Naive thymus-derived CD4-positive, alpha-beta T cell (primary cell): ENCODE data around the gene GASK1B. TPM values are rescaled to one million over a fixed set of nuclear protein-coding genes. Genes with fewer than 3 reads are reported as not detected.

Experiments
- ATAC-seq: fragments of 150-1000 bp; cut with Tn5 transposase; 2 replicates; pipeline ENCODE4 v1.10.0; 2021; ENCODE audit warnings: mild to moderate bottlenecking, moderate library complexity
- CTCF ChIA-PET: fragments of 350-600 bp; sonication (Branson Sonifier 250); formaldehyde crosslinking; loops from one replicate; lab custom pipeline; 2021; ENCODE audit warnings: antibody characterized with exemption; lab: Charles Lee
- POLR2A ChIA-PET: fragments of 350-600 bp; sonication (Branson Sonifier 250); formaldehyde crosslinking; loops from one replicate; lab custom pipeline; 2021; ENCODE audit warnings: antibody characterized with exemption, inconsistent platforms; lab: Charles Lee
- DNase-seq, 9 donors: peaks; one replicate each; pipeline versions ENCODE4 v3.0.0 to v3.0.0-alpha.2; 2020 to 2022; ENCODE audit warnings: mixed read lengths in 1 of 9
- H3K27ac ChIP-seq: one replicate; pipeline ENCODE4 v1.7.0; 2013; ENCODE audit warnings: mild to moderate bottlenecking, low read depth, low read length, moderate library complexity
- H3K27me3 ChIP-seq, 2 donors: one replicate each; pipeline ENCODE4 v1.7.0; 2013; ENCODE audit warnings: low read length in 2 of 2, mild to moderate bottlenecking in 2 of 2, moderate library complexity in 2 of 2; ENCODE audit not compliant: control insufficient read depth in 2 of 2, insufficient read depth in 2 of 2
- H3K36me3 ChIP-seq, 3 experiments: 1 replicate in 2 of 3; 2 replicates in 1 of 3; pipeline ENCODE4 v1.7.0; 2013; ENCODE audit warnings: low read length in 3 of 3, mild to moderate bottlenecking in 3 of 3, moderate library complexity in 1 of 3; ENCODE audit not compliant: insufficient read depth in 3 of 3, control insufficient read depth in 2 of 3
- H3K4me1 ChIP-seq, 2 donors: one replicate each; pipeline ENCODE4 v1.7.0; 2013; ENCODE audit warnings: low read length in 2 of 2, mild to moderate bottlenecking in 2 of 2, moderate library complexity in 1 of 2; ENCODE audit not compliant: control insufficient read depth in 2 of 2, insufficient read depth in 2 of 2
- H3K4me3 ChIP-seq: 2 replicates; pipeline ENCODE4 v1.7.0; 2013; ENCODE audit warnings: mild to moderate bottlenecking, low read length
- H3K9me3 ChIP-seq, 3 experiments: 1 replicate in 2 of 3; 2 replicates in 1 of 3; pipeline ENCODE4 v1.7.0; 2013; ENCODE audit warnings: low read length in 3 of 3; ENCODE audit not compliant: control insufficient read depth in 2 of 3
- H3K27ac Mint-ChIP-seq, 9 donors: one replicate each; pipeline ENCODE4 v1.8.0; 2020 to 2022; ENCODE audit warnings: mixed read lengths in 9 of 9, mild to moderate bottlenecking in 8 of 9, moderate library complexity in 5 of 9, inconsistent platforms in 2 of 9
- H3K27me3 Mint-ChIP-seq, 5 donors: one replicate each; pipeline ENCODE4 v1.8.0; 2021 to 2022; ENCODE audit warnings: mixed read lengths in 5 of 5, mild to moderate bottlenecking in 1 of 5
- H3K36me3 Mint-ChIP-seq, 5 donors: one replicate each; pipeline ENCODE4 v1.8.0; 2020 to 2022; ENCODE audit warnings: mixed read lengths in 5 of 5, mild to moderate bottlenecking in 3 of 5, inconsistent platforms in 1 of 5
- H3K4me1 Mint-ChIP-seq, 7 donors: one replicate each; pipeline ENCODE4 v1.8.0; 2020 to 2022; ENCODE audit warnings: mixed read lengths in 7 of 7, mild to moderate bottlenecking in 3 of 7, inconsistent platforms in 1 of 7
- H3K4me3 Mint-ChIP-seq, 10 donors: one replicate each; pipeline ENCODE4 v1.8.0; 2020 to 2022; ENCODE audit warnings: mild to moderate bottlenecking in 10 of 10, mixed read lengths in 10 of 10, moderate library complexity in 6 of 10, inconsistent platforms in 2 of 10
- H3K9me3 Mint-ChIP-seq, 11 donors: one replicate each; pipeline ENCODE4 v1.8.0; 2020 to 2022; ENCODE audit warnings: mixed read lengths in 11 of 11, mild to moderate bottlenecking in 4 of 11, inconsistent platforms in 1 of 11, moderate library complexity in 1 of 11
- intact Hi-C, 2 donors: fragments of 100-400 bp; cut with micrococcal nuclease; formaldehyde crosslinking; loops; one replicate each; pipeline ENCODE4 v1.15.1; 2023
- polyA plus RNA-seq, 2 donors: library from polyadenylated mRNA; unstranded; fragments of 300-500 nt; fragmentation: Illumina TruSeq; gene quantifications; one replicate each; pipeline ENCODE4 v1.2.3, GENCODE V29; 2021
- total RNA-seq, 6 experiments: library from RNA in 5 of 6; stranded (reverse) in 5 of 6; gene quantifications; 1 replicate in 5 of 6; 2 replicates in 1 of 6; pipeline ENCODE4 v1.2.3 and lab custom pipeline; 2021 to 2026

Gene GASK1B
- total and polyA plus RNA-seq, 7 experiments from 2014 or later = 0.06 to 28.2 (median 1.1) TPM; not detected in 1

DNA sequence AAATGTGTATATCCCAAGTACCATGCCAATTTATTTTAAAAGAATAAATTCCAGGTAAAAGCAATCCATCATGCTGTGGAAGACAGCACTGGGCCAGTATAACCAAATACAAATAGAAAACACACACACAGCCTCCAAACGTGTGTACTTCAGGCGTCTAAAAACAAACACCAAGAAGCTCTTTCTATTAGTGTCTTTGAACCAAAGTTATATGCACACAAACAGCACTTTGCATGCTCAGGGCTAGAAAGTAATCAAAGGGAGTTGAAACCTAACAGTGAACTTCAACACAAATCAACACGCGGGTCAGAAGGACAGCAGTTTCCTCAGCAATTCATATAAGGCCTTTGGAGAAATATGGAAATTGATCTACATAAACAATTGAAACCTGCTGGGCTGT is 15.4 kb downstream of the GASK1B start:
- Histone ChIP-seq H3K27me3 (no peaks in the 10 kb centered on the region), H3K4me3 (no peak overlapping the region), H3K9me3 (no peaks in the 10 kb centered on the region), H3K27ac (no peak overlapping the region), H3K4me1 (no peaks in the 10 kb centered on the region), H3K36me3 (no peaks in the 10 kb centered on the region)
- ChIA-PET CTCF (no interaction called here), POLR2A (no interaction called here)
- H3K4me1 Mint-ChIP-seq = peaks cover 0 to 1% (median 0%) of the 10 kb centered on the region in 7 donors
- no peak for DNase-seq
- no peaks in the 10 kb centered on the region for H3K36me3 Mint-ChIP-seq
- H3K27ac Mint-ChIP-seq = no peak overlapping the region
- intact Hi-C loops = no loop called here
- peaks cover 0 to 13% (median 7%) of the 10 kb centered on the region in 5 donors for H3K27me3 Mint-ChIP-seq
- H3K9me3 Mint-ChIP-seq = peaks cover 0 to 5% (median 1%) of the 10 kb centered on the region in 11 donors
- no peak overlapping the region for H3K4me3 Mint-ChIP-seq
- ATAC-seq = no peak

DNA sequence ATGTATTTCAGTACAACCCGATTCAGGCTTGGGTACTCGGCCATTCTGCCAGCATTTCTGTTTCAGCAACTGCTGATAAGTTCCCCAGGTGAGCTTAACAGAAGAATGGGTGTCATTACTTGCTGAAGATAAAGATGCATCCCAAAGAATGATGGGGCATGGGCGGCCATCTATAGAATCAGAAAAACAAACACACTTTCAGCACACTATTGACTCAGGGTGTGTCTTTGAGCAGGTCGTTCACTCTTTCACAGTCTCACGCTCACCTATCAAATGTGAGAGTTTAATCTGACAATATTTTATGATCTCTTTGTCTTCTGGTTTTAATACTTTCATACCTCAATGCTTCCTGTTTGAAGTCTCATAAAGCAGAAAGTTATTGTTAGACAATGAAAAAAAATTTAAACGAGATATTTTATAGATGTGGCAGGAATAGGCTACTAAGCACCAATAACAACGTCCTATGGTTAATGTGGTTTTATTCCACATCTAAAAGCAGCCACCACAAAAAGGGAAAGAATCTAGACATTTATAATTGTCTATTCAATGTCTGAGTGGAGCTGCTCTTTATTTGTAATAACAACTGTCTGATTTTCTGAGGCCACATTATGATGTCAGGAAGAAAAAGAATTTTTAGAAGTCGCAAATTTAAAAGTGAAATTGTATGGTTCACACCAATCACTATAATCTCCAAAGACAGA is 17.0 kb downstream of the GASK1B start:
- Histone ChIP-seq H3K9me3 (no peaks in the 10 kb centered on the region), H3K4me3 (no peak overlapping the region), H3K27ac (no peak overlapping the region), H3K27me3 (no peaks in the 10 kb centered on the region), H3K36me3 (no peaks in the 10 kb centered on the region), H3K4me1 (no peaks in the 10 kb centered on the region)
- Mint-ChIP-seq H3K27me3 (peaks cover 0 to 9% (median 5%) of the 10 kb centered on the region in 5 donors), H3K4me3 (no peak overlapping the region), H3K36me3 (no peaks in the 10 kb centered on the region), H3K9me3 (peaks cover 0 to 9% (median 2%) of the 10 kb centered on the region in 11 donors), H3K27ac (no peak overlapping the region), H3K4me1 (no peaks in the 10 kb centered on the region)
- no peak for ATAC-seq
- no peak for DNase-seq
- CTCF ChIA-PET = no interaction called here
- POLR2A ChIA-PET = no interaction called here
- intact Hi-C loops = no loop called here

DNA sequence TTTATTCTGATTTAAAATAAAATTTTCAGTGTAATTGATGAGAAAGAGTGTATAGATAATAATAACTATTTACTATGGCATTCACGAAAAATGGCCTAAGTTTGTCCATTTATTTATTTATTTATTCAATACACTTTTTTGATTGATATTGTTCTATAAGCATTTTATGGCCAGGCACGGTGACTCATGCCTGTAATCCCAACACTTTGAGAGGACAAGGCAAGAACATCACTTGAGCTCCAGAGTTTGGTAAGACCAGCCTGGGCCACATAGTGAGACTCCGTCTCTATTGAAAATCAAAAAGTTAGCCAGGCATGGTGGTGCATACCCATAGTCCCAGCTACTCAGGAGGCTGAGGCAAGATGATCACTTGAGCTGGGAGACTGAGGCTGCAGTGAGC is 25.7 kb downstream of the GASK1B start:
- ChIA-PET CTCF (no interaction called here), POLR2A (no interaction called here)
- Mint-ChIP-seq H3K36me3 (no peaks in the 10 kb centered on the region), H3K27me3 (peaks cover 0 to 10% (median 2%) of the 10 kb centered on the region in 5 donors), H3K4me3 (no peak overlapping the region), H3K9me3 (peaks cover 0 to 11% (median 0%) of the 10 kb centered on the region in 11 donors), H3K27ac (no peak overlapping the region), H3K4me1 (peaks cover 0 to 2% (median 0%) of the 10 kb centered on the region in 7 donors)
- no peaks in the 10 kb centered on the region for H3K4me1 ChIP-seq
- no peaks in the 10 kb centered on the region for H3K27me3 ChIP-seq
- H3K36me3 ChIP-seq = no peaks in the 10 kb centered on the region
- intact Hi-C loops = no loop called here
- no peak overlapping the region for H3K27ac ChIP-seq
- ATAC-seq (no peak), DNase-seq (no peak)
- H3K4me3 ChIP-seq = no peak overlapping the region
- H3K9me3 ChIP-seq = no peaks in the 10 kb centered on the region

DNA sequence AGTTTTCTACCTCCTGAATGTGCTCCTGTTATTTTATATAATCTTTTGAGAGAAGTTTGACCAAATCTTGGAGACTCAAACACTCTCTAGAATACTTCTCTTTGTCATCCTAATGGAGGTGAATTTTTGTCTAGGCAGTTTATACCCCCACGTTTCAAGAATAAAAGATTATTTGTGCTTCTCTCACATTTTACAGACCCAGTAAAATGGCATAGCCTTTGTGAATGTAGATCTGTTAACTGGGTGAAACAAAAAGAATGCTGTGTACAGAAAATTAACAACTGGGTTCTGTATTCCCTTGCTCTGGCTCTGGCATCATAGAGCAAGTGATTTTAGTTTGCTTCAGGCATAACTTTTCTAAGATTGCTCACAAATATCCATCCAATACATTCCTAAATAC is 26.1 kb downstream of the GASK1B start:
- ChIA-PET POLR2A (no interaction called here), CTCF (no interaction called here)
- no peaks in the 10 kb centered on the region for H3K27me3 ChIP-seq
- intact Hi-C loops = no loop called here
- no peak overlapping the region for H3K4me3 ChIP-seq
- ATAC-seq (no peak), DNase-seq (no peak)
- H3K36me3 ChIP-seq = no peaks in the 10 kb centered on the region
- H3K4me1 Mint-ChIP-seq = peaks cover 0 to 2% (median 0%) of the 10 kb centered on the region in 7 donors
- no peaks in the 10 kb centered on the region for H3K36me3 Mint-ChIP-seq
- H3K27ac Mint-ChIP-seq = no peak overlapping the region
- no peaks in the 10 kb centered on the region for H3K4me1 ChIP-seq
- no peak overlapping the region for H3K4me3 Mint-ChIP-seq
- H3K9me3 Mint-ChIP-seq = peaks cover 0 to 9% (median 0%) of the 10 kb centered on the region in 11 donors
- no peaks in the 10 kb centered on the region for H3K9me3 ChIP-seq
- peaks cover 0 to 10% (median 0%) of the 10 kb centered on the region in 5 donors for H3K27me3 Mint-ChIP-seq
- no peak overlapping the region for H3K27ac ChIP-seq

DNA sequence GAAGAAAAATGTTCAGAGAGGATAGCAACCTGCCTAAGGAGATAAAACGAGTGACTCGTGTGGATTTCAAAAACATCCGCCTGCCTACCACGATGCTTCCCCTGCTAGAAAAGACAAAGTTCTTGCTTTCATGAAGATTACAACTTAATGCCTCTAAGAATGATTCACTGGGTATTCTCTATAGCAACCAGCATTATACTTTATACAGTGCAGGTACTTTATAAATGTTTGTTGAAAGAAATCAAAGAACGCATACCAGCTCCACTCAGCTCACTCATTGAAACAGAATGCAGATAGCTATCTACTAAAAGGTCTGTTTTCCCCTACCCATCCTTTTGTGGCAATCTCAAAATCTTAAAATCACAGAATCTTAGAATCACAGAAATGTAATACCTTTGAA is 33.7 kb downstream of the GASK1B start:
- Mint-ChIP-seq H3K9me3 (peaks cover 0 to 4% (median 0%) of the 10 kb centered on the region in 11 donors), H3K27ac (no peak overlapping the region), H3K4me3 (no peak overlapping the region), H3K27me3 (peaks cover 0 to 8% (median 0%) of the 10 kb centered on the region in 5 donors), H3K36me3 (no peaks in the 10 kb centered on the region), H3K4me1 (no peaks in the 10 kb centered on the region)
- Histone ChIP-seq H3K36me3 (no peaks in the 10 kb centered on the region), H3K9me3 (no peaks in the 10 kb centered on the region), H3K4me3 (no peak overlapping the region), H3K4me1 (no peaks in the 10 kb centered on the region), H3K27me3 (no peaks in the 10 kb centered on the region), H3K27ac (no peak overlapping the region)
- DNase-seq (no peak), ATAC-seq (no peak)
- ChIA-PET POLR2A (no interaction called here), CTCF (no interaction called here)
- intact Hi-C loops = no loop called here

DNA sequence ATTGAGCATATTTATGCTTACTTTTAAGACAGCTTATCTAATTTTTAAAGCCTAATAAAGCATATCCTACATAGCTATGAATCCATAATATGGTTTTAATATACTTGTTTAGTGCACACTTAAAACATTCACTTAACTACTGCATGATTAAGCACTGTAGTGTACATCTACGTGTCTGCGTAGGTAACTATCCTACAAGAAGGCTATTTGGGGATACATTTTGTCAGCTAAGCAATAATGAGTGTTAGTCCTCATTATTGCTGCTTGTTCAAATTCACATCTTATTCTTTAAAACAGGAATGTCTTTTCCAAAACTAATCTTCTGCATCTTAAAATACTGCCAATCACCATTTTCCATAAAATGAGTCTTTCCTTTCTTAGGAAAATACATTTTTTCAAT is 38.6 kb downstream of the GASK1B start:
- POLR2A ChIA-PET = no interaction called here

DNA sequence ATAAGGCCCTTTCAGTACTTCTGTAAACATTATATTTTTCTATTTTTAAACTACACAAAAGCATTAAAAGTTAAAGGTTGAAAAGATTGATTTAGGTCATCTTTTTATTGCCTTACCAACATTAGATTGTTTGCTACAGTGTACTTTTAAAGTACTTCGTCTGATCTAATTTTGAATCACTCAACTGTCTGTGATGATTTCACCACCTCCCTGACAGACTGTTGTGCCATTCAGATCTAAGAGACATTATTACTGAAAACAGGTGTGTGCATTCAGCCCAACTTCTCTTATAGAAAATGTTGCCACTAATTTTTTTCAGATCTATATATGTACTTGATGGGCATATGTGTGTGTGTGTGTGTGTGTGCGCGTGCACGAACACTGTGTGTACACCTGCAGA is 39.3 kb downstream of the GASK1B start:
- ChIA-PET CTCF (no interaction called here), POLR2A (no interaction called here)
- intact Hi-C loops = no loop called here
- Mint-ChIP-seq H3K4me1 (no peaks in the 10 kb centered on the region), H3K27ac (no peak overlapping the region), H3K36me3 (no peaks in the 10 kb centered on the region), H3K4me3 (no peak overlapping the region), H3K9me3 (peaks cover 0 to 5% (median 0%) of the 10 kb centered on the region in 11 donors), H3K27me3 (peaks cover 0 to 6% (median 0%) of the 10 kb centered on the region in 5 donors)
- no peak overlapping the region for H3K4me3 ChIP-seq
- no peaks in the 10 kb centered on the region for H3K36me3 ChIP-seq
- DNase-seq (no peak), ATAC-seq (no peak)
- H3K27ac ChIP-seq = no peak overlapping the region
- H3K9me3 ChIP-seq = no peaks in the 10 kb centered on the region
- no peaks in the 10 kb centered on the region for H3K27me3 ChIP-seq
- no peaks in the 10 kb centered on the region for H3K4me1 ChIP-seq

More for the DNA sequence above, 38.6 kb downstream of the GASK1B start:
- peaks cover 0 to 5% (median 0%) of the 10 kb centered on the region in 11 donors for H3K9me3 Mint-ChIP-seq
- no peak overlapping the region for H3K4me3 Mint-ChIP-seq
- peaks cover 0 to 6% (median 0%) of the 10 kb centered on the region in 5 donors for H3K27me3 Mint-ChIP-seq
- Histone ChIP-seq H3K27me3 (no peaks in the 10 kb centered on the region), H3K27ac (no peak overlapping the region), H3K9me3 (no peaks in the 10 kb centered on the region), H3K4me1 (no peaks in the 10 kb centered on the region), H3K36me3 (no peaks in the 10 kb centered on the region), H3K4me3 (no peak overlapping the region)
- no peaks in the 10 kb centered on the region for H3K36me3 Mint-ChIP-seq
- intact Hi-C loops = no loop called here
- DNase-seq (no peak), ATAC-seq (no peak)
- H3K27ac Mint-ChIP-seq = no peak overlapping the region
- H3K4me1 Mint-ChIP-seq = no peaks in the 10 kb centered on the region
- CTCF ChIA-PET = no interaction called here
